Epidermal melanocyte (primary cell): Measurements from ENCODE around the gene HABP4.

ENCODE experiments used
- DNase-seq: peaks from one replicate; pipeline ENCODE4 v3.0.0; 2011; ENCODE audit warnings: low spot score; ENCODE audit not compliant: insufficient read length

The HABP4 gene

DNA sequence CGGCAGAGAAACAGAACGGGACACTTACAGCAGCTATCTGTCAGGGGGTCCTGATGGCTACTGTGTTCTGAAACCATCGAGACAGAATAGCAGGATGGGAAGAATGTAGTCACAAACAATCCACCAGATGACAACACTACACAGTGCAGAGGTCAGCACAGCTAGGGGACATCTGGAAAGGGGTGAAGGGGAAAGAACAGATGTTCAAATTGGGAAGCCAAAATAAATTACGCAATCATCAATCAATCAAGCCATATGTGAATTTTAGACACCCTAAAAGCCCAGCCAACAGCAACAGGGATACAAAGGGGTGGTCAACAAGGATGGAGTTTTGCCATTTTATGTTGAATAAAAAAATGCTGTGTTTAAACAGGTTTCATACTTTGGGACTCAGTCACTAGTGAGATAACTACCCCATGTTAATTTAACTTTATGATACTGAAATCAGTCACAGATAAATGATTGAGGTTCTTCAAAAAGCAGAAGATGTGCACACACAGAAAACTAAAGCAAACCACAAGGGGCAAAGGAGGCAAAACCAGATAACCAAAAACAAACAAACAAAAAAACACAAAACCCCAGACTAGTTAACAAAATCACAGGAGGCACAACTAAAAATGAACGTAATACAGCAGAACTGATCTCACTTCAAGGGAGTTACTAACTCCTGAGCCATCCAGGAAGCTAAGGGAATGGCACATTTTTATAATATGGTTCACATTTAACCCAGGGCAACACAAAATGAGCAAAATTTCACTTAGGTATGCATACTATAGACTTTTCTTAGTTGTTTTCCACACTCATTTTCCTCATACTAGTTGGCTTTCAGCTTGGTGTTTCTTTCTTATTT, 65.9 kb downstream of the HABP4 start:
- no peak for DNase-seq

DNA sequence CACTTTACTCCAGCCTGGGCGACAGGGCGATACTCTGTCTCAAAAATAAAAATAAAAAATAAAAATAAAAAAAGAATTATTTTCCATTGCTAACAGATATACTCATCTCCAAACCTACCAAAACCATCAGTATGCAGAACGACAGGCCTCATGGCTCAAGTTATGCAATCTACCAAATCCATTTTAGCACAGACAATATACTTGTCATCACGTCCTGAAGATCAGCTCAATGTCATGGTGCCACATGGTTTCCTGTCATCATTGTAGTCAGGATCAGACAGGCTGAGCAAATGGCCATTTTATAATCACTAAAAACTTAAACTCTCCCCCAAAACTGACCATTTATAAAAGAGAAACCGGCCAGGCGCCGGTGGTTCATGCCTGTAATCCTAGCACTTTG, 69.1 kb downstream of the HABP4 start:
- no peak for DNase-seq

DNA sequence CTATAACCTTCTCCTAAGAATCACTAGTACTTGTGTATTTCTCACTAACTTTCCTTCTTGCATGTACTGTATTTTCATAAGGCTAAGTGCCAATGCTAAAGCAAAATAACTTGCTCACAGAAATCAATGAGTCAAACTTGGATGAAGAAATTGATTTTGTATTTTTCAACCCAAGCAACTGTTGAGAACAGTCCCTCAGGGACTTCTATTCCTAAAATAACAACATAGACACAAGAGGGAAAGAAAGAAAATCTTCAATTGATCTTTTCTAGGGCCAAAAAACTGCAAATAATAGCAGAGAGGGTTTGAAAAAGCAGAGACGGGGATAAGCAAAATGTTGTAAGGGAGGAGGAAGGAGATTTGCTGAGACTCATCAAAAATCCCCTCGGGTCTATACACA, 69.8 kb downstream of the HABP4 start:
- DNase-seq: no peak

DNA sequence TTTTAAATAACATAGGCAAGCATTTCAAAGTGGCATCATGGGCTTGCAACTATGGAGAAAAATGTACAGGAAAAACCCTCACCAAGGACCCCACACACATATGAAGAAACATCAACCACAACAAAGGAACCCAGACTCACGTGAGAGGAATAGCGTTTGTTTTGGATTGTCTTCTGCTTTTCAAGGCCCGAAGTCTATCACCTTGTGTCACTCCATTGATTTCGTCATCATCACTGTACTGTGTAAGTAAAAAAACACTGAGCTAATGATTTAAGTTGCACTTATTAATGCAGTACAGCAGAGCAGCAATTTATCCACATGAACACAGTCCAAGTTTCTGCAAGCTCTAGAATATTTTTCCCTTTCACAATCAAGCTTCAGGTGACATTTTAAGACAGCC, 72.4 kb downstream of the HABP4 start:
- no peak for DNase-seq

DNA sequence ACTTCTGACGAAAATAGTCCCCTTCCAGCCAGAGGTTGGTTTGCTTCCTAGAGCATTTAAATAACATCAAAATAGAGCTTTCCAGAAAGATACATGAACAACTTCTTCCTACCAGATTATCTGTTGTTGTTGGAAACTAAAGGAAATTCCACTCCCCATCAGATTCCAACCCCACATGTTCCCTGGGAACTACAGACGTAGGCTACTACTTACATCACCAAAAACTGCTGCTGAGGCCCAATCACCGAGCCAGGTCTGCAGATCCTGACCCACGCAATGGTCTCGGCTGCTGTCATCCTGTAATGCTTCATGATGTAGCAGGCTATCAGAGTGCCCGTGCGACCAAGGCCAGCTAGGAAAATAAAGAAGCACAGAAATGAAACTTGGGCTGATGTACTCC, 73.4 kb downstream of the HABP4 start:
- DNase-seq: no peak

DNA sequence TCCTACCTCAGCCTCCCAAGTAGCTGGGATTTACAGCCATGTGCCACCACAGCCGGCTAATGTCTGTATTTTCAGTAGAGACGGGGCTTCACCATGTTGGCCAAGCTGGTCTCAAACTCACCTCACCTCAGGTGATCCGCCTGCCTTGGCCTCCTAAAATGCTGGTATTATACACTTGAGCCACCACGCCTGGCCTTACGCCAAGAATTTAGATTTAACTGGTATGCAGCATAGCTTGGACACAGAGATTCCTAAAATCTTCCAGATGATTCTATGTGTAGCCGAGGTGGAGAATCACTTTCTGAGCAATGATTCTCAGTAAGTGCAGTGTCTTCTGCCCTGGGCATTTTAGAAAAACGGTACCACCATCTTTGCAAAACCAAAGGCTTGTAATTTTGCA, 74.1 kb downstream of the HABP4 start:
- no peak for DNase-seq

DNA sequence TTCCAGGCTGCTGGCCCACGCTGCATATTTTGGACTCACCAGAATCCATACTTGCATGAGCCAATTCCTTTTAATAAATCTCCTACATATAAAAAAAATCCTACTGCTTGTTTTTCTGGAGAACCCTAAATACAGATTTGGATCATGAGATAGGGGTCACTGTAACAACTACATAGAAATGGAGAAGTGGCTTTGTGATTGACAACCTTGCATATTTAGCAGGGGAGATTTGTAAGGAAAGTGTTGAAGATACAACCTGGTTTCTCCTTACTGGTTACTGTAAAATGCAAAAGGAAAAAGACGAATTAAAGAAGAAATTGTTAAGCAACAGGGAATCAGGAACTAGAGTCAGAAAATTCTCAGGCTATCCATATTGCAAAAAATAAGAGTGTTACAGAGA, 74.8 kb downstream of the HABP4 start:
- no peak for DNase-seq

DNA sequence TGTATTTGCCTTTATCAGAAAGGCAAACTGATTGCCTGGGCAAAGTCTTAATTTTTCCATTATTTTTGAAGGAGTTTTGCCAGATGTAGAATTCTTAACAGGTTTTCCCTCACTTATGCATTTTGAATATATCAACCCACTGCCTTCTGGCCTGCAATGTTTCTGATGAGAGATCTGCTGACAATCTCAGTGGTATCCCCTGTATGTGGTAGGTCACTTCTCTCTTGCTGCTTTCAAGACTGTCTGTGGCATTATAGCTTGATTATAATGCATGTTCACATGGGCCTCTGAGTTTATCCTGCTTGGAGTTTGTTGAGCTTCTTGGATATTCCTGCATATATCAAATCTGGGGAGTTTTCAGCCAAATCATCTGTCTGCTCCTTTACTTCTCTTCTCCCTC, 82.2 kb downstream of the HABP4 start:
- DNase-seq: no peak

DNA sequence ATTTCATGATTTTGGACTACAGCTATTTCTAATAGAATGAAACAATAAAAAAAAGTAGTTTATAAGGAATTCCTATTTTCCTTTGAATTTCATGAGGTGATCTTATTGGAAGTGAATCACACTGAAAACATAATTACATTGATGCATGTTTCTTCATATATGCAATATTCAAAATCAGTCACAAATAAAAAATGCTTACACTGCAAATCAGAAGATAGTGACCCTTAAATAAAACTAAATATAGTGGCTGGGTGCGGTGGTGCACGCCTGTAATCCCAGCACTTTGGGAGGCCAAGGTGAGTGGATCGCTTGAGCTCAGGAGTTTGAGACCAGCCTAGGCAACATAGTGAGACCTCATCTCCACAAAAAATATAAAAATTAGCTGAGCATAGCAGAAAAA, 90.1 kb downstream of the HABP4 start:
- no peak for DNase-seq
